ENCODE data around the gene HES2.

GRCh38 chr1:6378096-6378746 lies 41.5 kb downstream of the HES2 start:
- TF ChIP-seq CTCF (IDR thresholded peaks at IDR 0.05; ENCODE audit: insufficient read depth, low read length) (no peak), POLR2AphosphoS5 (IDR thresholded peaks at IDR 0.05; ENCODE audit: low read depth) (no peak), SPI1 (IDR thresholded peaks at IDR 0.05; ENCODE audit: borderline replicate concordance, low read depth) (no peak)
